H9 (cell line): ENCODE results near the gene PDE3B. TPM values are rescaled to one million over a fixed set of nuclear protein-coding genes. Genes with fewer than 3 reads are reported as not detected.

Experiments
- DNase-seq: peaks from one replicate; pipeline ENCODE4 v3.0.0-alpha.2; 2017
- H2AFZ ChIP-seq: one replicate; pipeline ENCODE4 v1.6.1; 2013; ENCODE audit warnings: mild to moderate bottlenecking, low read length, control low read depth, moderate library complexity
- H2AK5ac ChIP-seq: 2 replicates; pipeline ENCODE4 v1.6.1; 2013; ENCODE audit warnings: low read length, control low read depth, mixed read lengths; ENCODE audit not compliant: insufficient read length
- H2BK120ac ChIP-seq: one replicate; pipeline ENCODE4 v1.6.1; 2013; ENCODE audit warnings: low read depth, mild to moderate bottlenecking, low read length, control low read depth, inconsistent platforms; ENCODE audit not compliant: poor library complexity, severe bottlenecking
- H2BK12ac ChIP-seq: 2 replicates; pipeline ENCODE4 v1.6.1; 2013; ENCODE audit warnings: low read length, control low read depth, mixed read lengths, low read depth; ENCODE audit not compliant: insufficient read length
- H2BK15ac ChIP-seq: 2 replicates; pipeline ENCODE4 v1.6.1; 2013; ENCODE audit warnings: low read depth, low read length, control low read depth
- H2BK20ac ChIP-seq: one replicate; pipeline ENCODE4 v1.6.1; 2013; ENCODE audit warnings: low read depth, mild to moderate bottlenecking, low read length, control low read depth, inconsistent platforms; ENCODE audit not compliant: poor library complexity, severe bottlenecking
- H2BK5ac ChIP-seq: 2 replicates; pipeline ENCODE4 v1.6.1; 2013; ENCODE audit warnings: low read length, control low read depth, mixed read lengths; ENCODE audit not compliant: insufficient read length
- H3K14ac ChIP-seq: 2 replicates; pipeline ENCODE4 v1.6.1; 2013; ENCODE audit warnings: low read length, control low read depth; ENCODE audit not compliant: insufficient read depth
- H3K18ac ChIP-seq: 2 replicates; pipeline ENCODE4 v1.6.1; 2013; ENCODE audit warnings: low read depth, mild to moderate bottlenecking, mixed read lengths, low read length, control low read depth; ENCODE audit not compliant: insufficient read length
- H3K23ac ChIP-seq: 2 replicates; pipeline ENCODE4 v1.6.1; 2013; ENCODE audit warnings: low read length, control low read depth, mixed read lengths, low read depth; ENCODE audit not compliant: insufficient read length
- H3K23me2 ChIP-seq: 2 replicates; pipeline ENCODE4 v1.6.1; 2013; ENCODE audit warnings: low read depth, mild to moderate bottlenecking, mixed read lengths, low read length, control low read depth; ENCODE audit not compliant: insufficient read length, poor library complexity, severe bottlenecking
- H3K27ac ChIP-seq: 2 replicates; pipeline ENCODE4 v1.5.1; 2013; ENCODE audit warnings: low read length, control low read depth, mixed read lengths, low read depth; ENCODE audit not compliant: insufficient read length
- H3K27me3 ChIP-seq: 2 replicates; pipeline ENCODE4 v1.6.1; 2013; ENCODE audit warnings: low read length, control low read depth, inconsistent platforms; ENCODE audit not compliant: insufficient read depth
- H3K4ac ChIP-seq: 2 replicates; pipeline ENCODE4 v1.6.1; 2013; ENCODE audit warnings: low read depth, mild to moderate bottlenecking, control low read depth, inconsistent platforms, low read length, moderate library complexity
- H3K4me1 ChIP-seq: 2 replicates; pipeline ENCODE4 v1.6.1; 2013; ENCODE audit warnings: low read length, control low read depth, inconsistent platforms; ENCODE audit not compliant: insufficient read depth
- H3K4me2 ChIP-seq: 2 replicates; pipeline ENCODE4 v1.6.1; 2013; ENCODE audit warnings: low read length, control low read depth, mixed read lengths; ENCODE audit not compliant: insufficient read length, insufficient read depth
- H3K56ac ChIP-seq: 2 replicates; pipeline ENCODE4 v1.6.1; 2013; ENCODE audit warnings: low read depth, mild to moderate bottlenecking, mixed read lengths, low read length, control low read depth; ENCODE audit not compliant: insufficient read length
- H3K79me1 ChIP-seq: 2 replicates; pipeline ENCODE4 v1.6.1; 2013; ENCODE audit warnings: low read depth, mild to moderate bottlenecking, moderate library complexity, low read length, control low read depth, inconsistent platforms; ENCODE audit not compliant: insufficient read depth, poor library complexity, severe bottlenecking
- H3K79me2 ChIP-seq: 2 replicates; pipeline ENCODE4 v1.6.1; 2013; ENCODE audit warnings: low read length, control low read depth, inconsistent platforms; ENCODE audit not compliant: insufficient read depth
- H3K9ac ChIP-seq: 2 replicates; pipeline ENCODE4 v1.6.1; 2013; ENCODE audit warnings: low read length, control low read depth, mixed read lengths; ENCODE audit not compliant: insufficient read length; ENCODE audit errors: extremely low read depth
- H3K9me3 ChIP-seq: one replicate; pipeline ENCODE4 v1.6.1; 2013; ENCODE audit warnings: low read depth, low read length, inconsistent platforms; ENCODE audit not compliant: control insufficient read depth
- H3T11ph ChIP-seq: one replicate; pipeline ENCODE4 v1.6.1; 2013; ENCODE audit warnings: mild to moderate bottlenecking, low read length, control low read depth, inconsistent platforms
- H4K20me1 ChIP-seq: one replicate; pipeline ENCODE4 v1.6.1; 2013; ENCODE audit not compliant: control insufficient read depth, insufficient read length, insufficient read depth
- H4K5ac ChIP-seq: 2 replicates; pipeline ENCODE4 v1.6.1; 2013; ENCODE audit warnings: low read depth, mild to moderate bottlenecking, mixed read lengths, low read length, control low read depth; ENCODE audit not compliant: insufficient read length
- H4K8ac ChIP-seq: replicated peaks from 2 replicates; pipeline ENCODE4 v1.6.1; 2013; ENCODE audit warnings: low read length, control low read depth, mixed read lengths, low read depth; ENCODE audit not compliant: insufficient read length
- H4K91ac ChIP-seq: 2 replicates; pipeline ENCODE4 v1.6.1; 2013; ENCODE audit warnings: low read depth, mild to moderate bottlenecking, moderate library complexity, mixed read lengths, low read length, control low read depth; ENCODE audit not compliant: insufficient read length
- H3K27ac Mint-ChIP-seq, 3 experiments: 2 replicates in 2 of 3; 3 replicates in 1 of 3; pipeline ENCODE4 v1.8.0; 2020 to 2021; ENCODE audit warnings: mixed read lengths in 3 of 3, mild to moderate bottlenecking in 1 of 3, moderate library complexity in 1 of 3
- H3K27me3 Mint-ChIP-seq: 2 replicates; pipeline ENCODE4 v1.8.0; 2021; ENCODE audit warnings: low read depth, mild to moderate bottlenecking, moderate library complexity, mixed read lengths
- H3K36me3 Mint-ChIP-seq, 3 experiments: 2 replicates in 2 of 3; 3 replicates in 1 of 3; pipeline ENCODE4 v1.8.0; 2020 to 2021; ENCODE audit warnings: low read depth in 3 of 3, mixed read lengths in 3 of 3; ENCODE audit not compliant: insufficient read depth in 1 of 3
- H3K4me1 Mint-ChIP-seq, 2 experiments: 2 replicates each; pipeline ENCODE4 v1.8.0; 2020; ENCODE audit warnings: mixed read lengths in 2 of 2
- H3K4me3 Mint-ChIP-seq, 2 experiments: 2 replicates in 1 of 2; 3 replicates in 1 of 2; pipeline ENCODE4 v1.8.0; 2020 to 2021; ENCODE audit warnings: mild to moderate bottlenecking in 2 of 2, mixed read lengths in 2 of 2, moderate library complexity in 1 of 2
- H3K9me3 Mint-ChIP-seq, 2 experiments: 2 replicates in 1 of 2; 3 replicates in 1 of 2; pipeline ENCODE4 v1.8.0; 2020; ENCODE audit warnings: mild to moderate bottlenecking in 2 of 2, mixed read lengths in 2 of 2, moderate library complexity in 1 of 2
- CTCF ChIP-seq: fragments of 200-600 bp; sonication (generic); conservative IDR thresholded peaks from 3 replicates; pipeline ENCODE4 v1.8.0; 2021; ENCODE audit warnings: antibody characterized with exemption, mild to moderate bottlenecking
- WGBS: extraction: QIAGEN DNeasy Blood & Tissue Kit; methylation state at CpG from one replicate; pipeline ENCODE4 v1.1.7; 2013; ENCODE audit warnings: missing lambda C conversion rate, low lambda C conversion rate, mixed read lengths; ENCODE audit not compliant: insufficient read length; ENCODE audit errors: extremely low coverage; 5-methylcytosine and 5-hydroxymethylcytosine counted together
- total RNA-seq: library from RNA; stranded (reverse); gene quantifications from 2 replicates; pipeline ENCODE4 v1.2.1, GENCODE V29; 2021

The PDE3B gene
- total RNA-seq, 1 experiment from 2014 or later = 6.6 TPM

- Histone ChIP-seq H4K91ac (no peak overlapping the region), H2BK5ac (no peak overlapping the region), H2BK20ac (no peak overlapping the region), H3K4me1 (no peaks in the 10 kb centered on the region), H3T11ph (no peak overlapping the region), H4K8ac (no peak overlapping the region), H2BK12ac (no peak overlapping the region), H4K5ac (no peak overlapping the region), H2BK15ac (no peak overlapping the region), H3K14ac (no peak overlapping the region), H3K79me1 (no peaks in the 10 kb centered on the region), H3K79me2 (no peaks in the 10 kb centered on the region), H2BK120ac (no peak overlapping the region), H3K4me2 (no peak overlapping the region), H3K4ac (no peak overlapping the region), H3K9ac (no peak overlapping the region), H2AFZ (no peak overlapping the region), H3K27ac (no peak overlapping the region), H2AK5ac (no peak overlapping the region), H3K56ac (no peak overlapping the region), H3K23ac (no peak overlapping the region), H3K9me3 (no peaks in the 10 kb centered on the region), H3K18ac (no peak overlapping the region), H4K20me1 (no peaks in the 10 kb centered on the region), H3K27me3 (no peaks in the 10 kb centered on the region), H3K23me2 (no peaks in the 10 kb centered on the region)
- no peaks in the 10 kb centered on the region for H3K4me1 Mint-ChIP-seq
- no peak for DNase-seq
- no CpG with 5 or more reads among the region's 2 CpGs for WGBS
- H3K9me3 Mint-ChIP-seq = peaks cover 0 to 3% of the 10 kb centered on the region in 2 experiments; a peak in 3 of 5 replicates
- H3K27me3 Mint-ChIP-seq = no peaks in the 10 kb centered on the region
- no peak overlapping the region for H3K27ac Mint-ChIP-seq
- no peak for TF ChIP-seq CTCF
- no peak overlapping the region for H3K4me3 Mint-ChIP-seq
- H3K36me3 Mint-ChIP-seq = peaks cover 5 to 17% (median 14%) of the 10 kb centered on the region in 3 experiments; a peak in 6 of 7 replicates
Measured at GRCh38 chr11:14860511-14860910, 216.9 kb downstream of the PDE3B start.
